ENCODE measurements around the gene PCBD2.
"Not testable (repeated sequence)": the region's sequence is repeated elsewhere in the genome, so short reads cannot be mapped to it uniquely, and the experiment has no call there.

Gene PCBD2

DNA sequence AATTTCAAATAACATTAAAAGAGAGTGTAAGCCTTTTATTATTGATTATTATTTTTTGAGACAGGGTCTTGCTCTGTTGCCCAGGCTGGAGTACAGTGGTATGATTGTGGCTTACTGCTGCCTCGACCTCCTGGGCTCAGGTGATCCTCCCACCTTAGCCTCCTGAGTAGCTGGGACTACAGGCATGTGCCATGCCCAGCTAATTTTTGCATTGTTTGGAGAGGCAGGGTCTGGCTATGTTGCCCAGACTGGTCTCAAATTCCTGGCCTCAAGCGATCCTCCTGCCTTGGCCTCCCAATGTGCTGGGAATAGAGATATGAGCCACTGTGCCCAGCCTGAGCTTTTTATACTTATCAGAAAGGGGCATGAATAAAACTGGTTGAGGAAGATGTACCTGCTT is 5.8 kb downstream of the PCBD2 start:
- DNase-seq = not testable (repeated sequence)

- no peak for DNase-seq
Observed at GRCh38 chr5:134911285-134912206, 6.6 kb downstream of the PCBD2 start.

GRCh38 chr5:134913254-134913653 is 8.3 kb downstream of the PCBD2 start:
- DNase-seq = no peak

GRCh38 chr5:134913795-134914194 is 8.9 kb downstream of the PCBD2 start:
- DNase-seq = no peak

GRCh38 chr5:134917070-134917815 is 12.3 kb downstream of the PCBD2 start:
- no peak for DNase-seq

GRCh38 chr5:134918861-134919260 is 13.9 kb downstream of the PCBD2 start:
- DNase-seq = no peak

DNA sequence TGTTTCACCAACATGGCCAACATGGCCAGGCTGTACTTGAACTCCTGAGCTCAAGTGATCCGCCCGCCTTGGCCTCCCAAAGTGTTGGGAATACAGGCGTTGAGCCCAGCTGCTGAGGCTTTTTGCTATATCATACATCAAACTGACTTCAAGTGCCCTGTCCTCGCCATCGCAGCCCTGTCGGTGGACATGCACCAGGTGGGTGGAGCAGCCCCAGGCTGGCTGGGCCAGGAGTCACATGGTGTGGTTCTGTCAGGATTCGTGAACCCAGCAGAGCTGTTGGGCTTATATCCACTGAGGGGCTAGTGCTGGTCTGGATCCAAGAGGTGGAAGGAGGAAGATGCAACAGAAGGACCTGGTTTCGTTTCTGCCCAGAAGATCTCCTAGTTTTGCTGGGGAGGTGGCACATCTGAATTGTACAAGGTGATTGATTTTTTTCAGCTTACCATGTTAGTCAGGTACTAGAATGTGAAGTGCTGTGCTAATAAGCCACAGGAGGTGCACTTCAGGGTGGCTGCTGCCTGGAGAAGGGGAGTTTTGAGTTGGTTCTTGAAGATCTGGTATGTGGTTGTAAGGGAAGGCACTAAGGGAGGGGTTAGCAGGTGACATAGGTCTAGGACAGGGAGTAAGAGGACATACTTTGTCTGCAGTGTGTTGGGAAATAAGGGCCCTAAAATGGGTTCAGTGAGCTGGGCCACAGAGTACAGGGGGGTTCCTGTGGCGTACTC is 16.1 kb downstream of the PCBD2 start:
- no peak for DNase-seq

- DNase-seq = no peak
Observed at GRCh38 chr5:134932508-134932907, 27.6 kb downstream of the PCBD2 start.

DNA sequence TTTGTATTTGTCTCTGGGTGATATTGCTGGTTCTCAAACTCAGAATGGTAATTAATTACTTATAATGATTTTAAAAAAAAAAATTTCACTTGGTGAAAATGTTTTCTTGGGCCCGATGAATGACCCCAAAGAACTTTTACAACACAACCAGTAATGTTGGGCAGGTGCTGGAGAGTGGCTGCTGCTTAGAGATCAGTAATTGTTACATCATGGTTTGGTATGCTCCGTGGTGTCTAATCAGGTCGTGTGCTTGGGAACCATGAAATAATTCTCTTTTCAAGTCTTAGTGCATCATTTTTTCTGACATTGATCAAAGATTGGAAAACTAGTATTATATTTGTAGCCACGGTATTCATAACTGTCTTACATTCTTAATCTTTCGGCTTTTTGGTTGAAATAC is 29.3 kb downstream of the PCBD2 start:
- DNase-seq = no peak

GRCh38 chr5:134935711-134936602 is 31.0 kb downstream of the PCBD2 start:
- DNase-seq = peak in 1 of 2 experiments; percentile 43

DNA sequence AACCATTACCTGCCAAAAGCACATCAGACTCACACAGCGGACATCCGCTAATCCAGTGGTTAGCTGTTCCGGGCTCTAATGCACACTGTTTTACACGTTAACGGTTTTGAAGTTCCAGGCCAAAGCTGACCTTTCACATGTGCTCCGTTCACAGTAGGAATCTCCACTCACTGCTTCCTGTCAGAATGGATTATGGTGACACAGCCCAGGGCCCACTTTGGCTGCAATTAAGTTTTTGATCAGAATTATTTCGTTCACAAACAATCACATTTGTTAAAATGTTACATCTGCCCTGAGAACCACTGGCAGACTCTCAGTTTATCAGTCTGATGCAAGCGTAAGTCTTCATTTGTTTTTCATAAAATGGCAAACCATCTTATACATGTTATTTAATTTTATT is 32.6 kb downstream of the PCBD2 start:
- DNase-seq = no peak

GRCh38 chr5:134938030-134938429 is 33.1 kb downstream of the PCBD2 start:
- no peak for DNase-seq

DNA sequence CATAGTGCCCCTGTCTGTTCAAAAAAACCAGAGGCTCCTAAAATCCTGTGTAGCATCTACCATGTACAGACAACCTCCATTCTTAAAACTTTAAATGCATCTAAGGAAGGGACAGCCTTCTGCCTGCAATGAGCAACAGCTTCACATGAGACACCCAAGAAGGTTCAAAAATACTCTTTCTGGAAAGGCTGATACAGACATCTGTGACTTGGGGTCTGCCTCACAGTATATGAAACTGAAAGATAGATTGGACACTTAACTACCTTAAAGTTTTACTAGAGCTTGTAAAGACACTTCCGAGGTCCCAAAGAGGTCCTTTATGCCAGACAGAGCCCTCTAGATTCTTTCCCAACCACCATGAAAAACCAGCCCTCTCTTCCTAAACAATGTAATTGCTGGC is 34.6 kb downstream of the PCBD2 start:
- DNase-seq = no peak

DNA sequence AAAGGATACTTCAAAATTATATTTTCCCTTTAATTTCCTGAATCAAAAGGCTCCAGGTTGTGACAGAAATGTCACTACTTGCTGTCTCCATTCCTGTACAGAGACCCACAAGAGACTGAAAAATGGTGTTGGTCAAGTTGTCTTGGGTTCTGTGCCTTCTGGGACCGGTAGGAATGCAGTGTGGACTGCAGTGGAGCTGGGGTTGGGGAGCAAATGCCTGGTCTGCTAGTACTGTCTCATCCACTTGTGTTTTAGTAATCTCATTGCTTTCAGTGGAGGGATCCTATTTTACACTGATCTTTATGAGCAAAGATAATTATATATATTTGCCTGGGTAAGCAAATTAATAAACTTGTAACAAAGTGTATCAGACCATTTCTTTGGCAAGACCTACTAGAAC is 38.6 kb downstream of the PCBD2 start:
- no peak for DNase-seq

DNA sequence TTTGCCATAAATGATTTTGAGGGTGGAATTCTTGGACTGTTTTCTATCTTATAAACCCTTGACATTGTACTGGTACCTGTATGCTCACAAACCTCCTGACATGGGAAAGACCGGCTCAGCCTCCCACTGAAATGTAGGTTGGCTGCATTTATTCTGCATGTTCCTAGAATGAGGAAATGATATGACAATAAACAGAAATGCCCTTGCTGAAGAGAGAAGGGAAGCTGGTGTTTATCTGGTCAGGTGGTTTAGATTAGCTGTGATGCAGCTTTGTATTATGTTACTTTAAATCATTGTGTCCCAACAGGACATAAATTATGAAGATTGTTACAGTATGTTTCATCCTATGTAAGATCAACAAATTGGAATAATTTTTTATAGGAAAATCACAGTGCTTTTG is 39.7 kb downstream of the PCBD2 start:
- no peak for DNase-seq

DNA sequence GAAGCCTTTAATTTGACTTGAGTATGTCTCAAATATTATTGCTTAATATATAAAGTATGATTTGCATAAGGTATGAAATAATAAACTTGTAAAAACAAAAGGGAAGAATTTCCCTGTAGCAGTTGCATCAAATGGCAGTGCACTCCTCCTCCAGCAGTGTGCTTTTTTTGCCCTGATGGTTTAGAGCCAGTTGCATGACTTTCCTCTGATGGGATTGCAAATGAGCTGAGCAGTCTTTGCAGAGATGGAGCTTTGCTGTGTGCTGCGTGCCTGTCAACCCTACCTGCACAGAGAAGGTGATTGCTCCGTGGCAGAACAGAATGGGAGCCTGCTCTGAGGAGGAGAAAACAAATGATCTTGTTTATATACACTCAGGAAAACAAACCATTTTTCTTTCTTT is 40.1 kb downstream of the PCBD2 start:
- DNase-seq = no peak

DNA sequence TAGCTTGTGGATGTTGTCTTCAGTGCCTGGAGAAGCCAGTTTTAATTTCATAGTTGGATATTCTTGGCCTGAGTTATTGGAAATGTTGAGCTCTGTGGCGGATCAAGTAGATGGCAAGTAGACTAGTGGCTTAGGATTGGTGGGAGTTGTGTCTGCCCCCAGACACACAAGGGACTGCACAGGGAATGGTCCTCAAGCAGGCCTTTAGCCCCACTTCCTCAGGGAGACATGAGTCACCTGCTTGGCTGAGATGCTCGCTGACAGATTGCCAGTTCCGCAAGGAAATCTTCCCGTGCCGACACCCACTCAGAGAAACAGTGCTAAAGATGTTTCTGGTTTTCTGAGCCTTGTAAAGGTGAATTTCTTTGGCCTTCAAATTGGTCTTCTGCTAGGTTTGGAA is 44.0 kb downstream of the PCBD2 start:
- DNase-seq = peak in 1 of 2 experiments; percentile 19

DNA sequence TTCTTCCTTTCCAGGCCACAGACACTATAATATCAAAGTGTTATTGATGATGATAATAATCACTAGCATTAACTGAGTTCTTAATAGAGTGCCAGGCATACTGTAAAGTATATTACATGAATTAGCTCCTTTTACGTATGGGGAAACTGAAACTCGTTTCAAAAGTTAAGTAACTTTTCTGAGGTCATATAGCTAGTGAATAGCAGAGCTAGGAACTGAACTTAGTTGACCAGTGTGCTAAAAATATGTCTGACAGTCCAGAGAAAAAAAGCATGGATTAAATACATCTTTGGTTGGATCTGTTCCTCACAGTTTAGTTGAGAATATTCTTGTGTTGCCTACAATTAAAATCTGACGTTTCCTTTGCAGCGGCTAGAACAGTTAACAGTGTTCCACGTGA is 44.4 kb downstream of the PCBD2 start:
- no peak for DNase-seq

DNA sequence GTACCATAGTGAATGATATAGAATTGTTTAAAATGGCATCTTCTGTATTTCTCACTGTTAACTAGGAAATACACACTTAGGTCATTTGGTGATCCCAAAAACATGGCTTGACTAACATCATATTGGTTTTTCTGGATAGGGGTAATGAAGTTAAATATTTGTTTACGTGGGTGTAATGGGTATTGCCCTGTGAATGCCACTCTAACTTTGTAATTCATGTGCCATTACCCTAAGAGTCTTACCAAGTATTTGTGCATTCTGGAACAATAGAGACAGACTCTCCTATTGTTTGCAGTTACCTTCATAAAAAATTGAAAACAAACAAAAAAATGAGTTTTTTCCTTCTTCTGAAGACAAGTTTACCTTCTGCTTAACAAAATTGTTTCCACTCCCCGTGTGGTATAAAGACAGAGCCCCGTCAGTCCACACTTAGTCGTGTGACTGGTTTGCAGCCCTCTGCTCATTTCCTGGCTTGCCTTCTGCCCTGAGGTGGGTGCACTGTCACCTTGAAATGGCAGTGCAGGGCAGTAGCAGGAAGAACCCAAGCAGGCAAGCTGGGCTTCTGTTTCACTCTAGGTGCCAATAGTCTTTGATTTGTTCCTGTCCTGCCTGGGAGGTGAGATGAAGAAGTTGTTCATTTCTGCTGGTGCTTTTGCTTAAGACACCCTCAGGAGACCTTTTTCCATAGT is 53.1 kb downstream of the PCBD2 start:
- no peak for DNase-seq

GRCh38 chr5:134958755-134959154 is 53.8 kb downstream of the PCBD2 start:
- DNase-seq = no peak

GRCh38 chr5:134963098-134963497 is 58.2 kb downstream of the PCBD2 start:
- no peak for DNase-seq
